Kidney (tissue), 14 donors: ENCODE results near the gene RGL3. TPM values are rescaled to one million over a fixed set of nuclear protein-coding genes. Genes with fewer than 3 reads are reported as not detected.

Source experiments
- DNase-seq, 5 donors: peaks; one replicate each; pipeline ENCODE4 v3.0.0-alpha.2; 2013 to 2020
- FAIRE-seq: peaks from 2 replicates; lab custom pipeline; 2012; peaks lifted over from hg19 to GRCh38; lab: Jason Lieb, UNC
- H3K27ac ChIP-seq, 2 donors: one replicate each; pipeline ENCODE4 v1.7.0; 2013; ENCODE audit warnings: low read depth in 2 of 2, low read length in 2 of 2, inconsistent platforms in 1 of 2
- H3K27me3 ChIP-seq: one replicate; pipeline ENCODE4 v1.7.1; 2013; ENCODE audit warnings: low read length, inconsistent platforms; ENCODE audit not compliant: control insufficient read depth, insufficient read depth
- H3K36me3 ChIP-seq, 3 donors: one replicate each; pipeline versions ENCODE4 v1.7.0 to v1.7.1; 2013; ENCODE audit warnings: low read length in 3 of 3, control low read depth in 1 of 3, inconsistent platforms in 1 of 3; ENCODE audit not compliant: insufficient read depth in 3 of 3, control insufficient read depth in 2 of 3
- H3K4me1 ChIP-seq, 3 donors: one replicate each; pipeline versions ENCODE4 v1.7.0 to v1.7.1; 2013; ENCODE audit warnings: low read length in 3 of 3, inconsistent platforms in 1 of 3, low read depth in 1 of 3; ENCODE audit not compliant: control insufficient read depth in 2 of 3, insufficient read depth in 2 of 3
- H3K4me3 ChIP-seq, 3 donors: one replicate each; pipeline versions ENCODE4 v1.7.0 to v1.8.1; 2013; ENCODE audit warnings: low read length in 3 of 3, control low read depth in 1 of 3, inconsistent platforms in 1 of 3
- H3K9ac ChIP-seq, 3 donors: one replicate each; pipeline versions ENCODE4 v1.7.0 to v1.7.1; 2013; ENCODE audit warnings: low read length in 3 of 3, control low read depth in 1 of 3, inconsistent platforms in 1 of 3
- H3K9me3 ChIP-seq, 3 donors: one replicate each; pipeline versions ENCODE4 v1.7.0 to v1.7.1; 2013; ENCODE audit warnings: low read length in 3 of 3, control low read depth in 1 of 3, inconsistent platforms in 1 of 3; ENCODE audit not compliant: control insufficient read depth in 2 of 3, insufficient read depth in 1 of 3
- CTCF ChIP-seq: IDR thresholded peaks from 3 replicates; pipeline ENCODE4 v1.5.1; 2012; ENCODE audit warnings: mild to moderate bottlenecking, moderate library complexity, borderline replicate concordance; ENCODE audit not compliant: insufficient read depth; ENCODE audit errors: extremely low read depth
- intact Hi-C: fragments of 100-400 bp; cut with DNase I; formaldehyde crosslinking; loops from one replicate; pipeline ENCODE4 v1.11.1; 2022
- polyA plus RNA-seq: library from polyadenylated mRNA; stranded (reverse); fragments of 350-450 nt; fragmentation: Illumina TruSeq; extraction: RNeasy Lipid Tissue Mini Kit (QIAGEN cat#74804); gene quantifications from one replicate; pipeline ENCODE4 v1.2.3, GENCODE V29; 2014; ENCODE audit warnings: low read depth, low replicate concordance; ENCODE audit not compliant: insufficient read depth
- total RNA-seq: library from RNA; stranded (reverse); fragmentation: NEBNext Ultra II Directional; extraction: Animal tissue kit (Norgen Biotek cat#: 25700); gene quantifications from one replicate; pipeline ENCODE4 v1.2.1, GENCODE V29; 2021
- donor health status: control.
- donor health status: control.
- donor health status: control.
- donor health status: control.
- donor health status: control.
- donor health status: DM: yes; HTN: yes; CAD: no.
- donor health status: Normal renal cell carcinoma (clear cell type).

The RGL3 gene
- total and polyA plus RNA-seq, 2 donors from 2014 or later = 56.9 to 126 TPM

- FAIRE-seq (no peak), DNase-seq (peak in 3 of 5 donors; percentile 72 to 89 (median 88))
- peak overlapping the region; percentile 46 to 82 (median 78) for H3K4me3 ChIP-seq
- TF ChIP-seq CTCF = no peak
- intact Hi-C loops = no loop called here
- H3K36me3 ChIP-seq = no peaks in the 10 kb centered on the region
- no peaks in the 10 kb centered on the region for H3K9me3 ChIP-seq
- peaks cover 0 to 20% (median 6%) of the 10 kb centered on the region in 3 donors for H3K4me1 ChIP-seq
- peak overlapping the region; percentile 91 to 93 for H3K27ac ChIP-seq
- H3K27me3 ChIP-seq = peaks cover 6% of the 10 kb centered on the region
- H3K9ac ChIP-seq = peak overlapping the region in 1 of 3 donors; percentile 83
These were observed 993 bp downstream of the RGL3 start for GRCh38 chr19:11418094-11418548.

GRCh38 chr19:11416346-11417052, 2.6 kb downstream of the RGL3 start:
- DNase-seq (no peak), FAIRE-seq (no peak)
- H3K27ac ChIP-seq = no peak overlapping the region
- TF ChIP-seq CTCF = no peak
- no peak overlapping the region for H3K4me3 ChIP-seq
- H3K27me3 ChIP-seq = peaks cover 3% of the 10 kb centered on the region
- H3K36me3 ChIP-seq = no peaks in the 10 kb centered on the region
- peaks cover 0 to 15% (median 6%) of the 10 kb centered on the region in 3 donors for H3K4me1 ChIP-seq
- H3K9ac ChIP-seq = no peak overlapping the region
- intact Hi-C loops = no loop called here
- H3K9me3 ChIP-seq = no peaks in the 10 kb centered on the region

- no peak overlapping the region for H3K9ac ChIP-seq
- H3K9me3 ChIP-seq = no peaks in the 10 kb centered on the region
- no peak for FAIRE-seq
- no peak overlapping the region for H3K4me3 ChIP-seq
- peaks cover 0 to 5% (median 0%) of the 10 kb centered on the region in 3 donors for H3K4me1 ChIP-seq
- peaks cover 0 to under 1% (median 0%) of the 10 kb centered on the region in 3 donors for H3K36me3 ChIP-seq
- DNase-seq = no peak
- no peaks in the 10 kb centered on the region for H3K27me3 ChIP-seq
- no peak for TF ChIP-seq CTCF
- intact Hi-C loops = no loop called here
- no peak overlapping the region for H3K27ac ChIP-seq
These were observed 4.6 kb downstream of the RGL3 start for GRCh38 chr19:11414544-11414943.
